ENCODE measurements around the gene ZNF668. TPM values are rescaled to one million over a fixed set of nuclear protein-coding genes. Genes with fewer than 3 reads are reported as not detected.
A peak's percentile ranks its signal among the peaks of the same experiment; 100 is the strongest.
"Not testable (repeated sequence)": the region's sequence is repeated elsewhere in the genome, so short reads cannot be mapped to it uniquely, and the experiment has no call there.

Gene ZNF668
- total RNA-seq, 1 donor, result 14.5 TPM

GRCh38 chr16:31106509-31107464 lies 32.7 kb upstream of the ZNF668 start:
- Histone ChIP-seq H4K20me1 (ENCODE audit: insufficient read depth, low read length) (peaks cover 3% of the 10 kb centered on the region), H3K27me3 (ENCODE audit: insufficient read depth, low read length) (no peaks in the 10 kb centered on the region), H3K4me2 (ENCODE audit: insufficient read depth, low read length) (no peak overlapping the region), H3K27ac (ENCODE audit: low read depth, low read length) (no peak overlapping the region), H3K36me3 (ENCODE audit: insufficient read depth, low read length) (peaks cover 24% of the 10 kb centered on the region), H3K9me3 (ENCODE audit: low read depth, low read length) (no peaks in the 10 kb centered on the region), H2AFZ (ENCODE audit: low read length) (no peak overlapping the region), H3K4me1 (ENCODE audit: insufficient read depth, low read length) (peaks cover 15% of the 10 kb centered on the region), H3K79me2 (ENCODE audit: insufficient read depth, low read length) (peaks cover 19% of the 10 kb centered on the region), H3K4me3 (ENCODE audit: insufficient read depth, low read length) (no peak overlapping the region)
- peak; percentile 76 for DNase-seq (ENCODE audit: insufficient read length, low spot score, missing footprints)
- TF ChIP-seq CTCF (IDR thresholded peaks at IDR 0.05; ENCODE audit: extremely low read depth, low read depth, low read length), result no peak

- peak; percentile 99 for DNase-seq (ENCODE audit: insufficient read length, low spot score, missing footprints)
- Histone ChIP-seq H3K36me3 (ENCODE audit: insufficient read depth, low read length) (peaks cover 14% of the 10 kb centered on the region), H3K27ac (ENCODE audit: low read depth, low read length) (peak overlapping the region; percentile 48), H3K4me1 (ENCODE audit: insufficient read depth, low read length) (peaks cover 17% of the 10 kb centered on the region), H2AFZ (ENCODE audit: low read length) (peak overlapping the region; percentile 86), H3K4me2 (ENCODE audit: insufficient read depth, low read length) (peak overlapping the region; percentile 72), H3K79me2 (ENCODE audit: insufficient read depth, low read length) (peaks cover 19% of the 10 kb centered on the region), H4K20me1 (ENCODE audit: insufficient read depth, low read length) (no peaks in the 10 kb centered on the region), H3K27me3 (ENCODE audit: insufficient read depth, low read length) (no peaks in the 10 kb centered on the region), H3K4me3 (ENCODE audit: insufficient read depth, low read length) (peak overlapping the region; percentile 58), H3K9me3 (ENCODE audit: low read depth, low read length) (no peaks in the 10 kb centered on the region)
- TF ChIP-seq CTCF (IDR thresholded peaks at IDR 0.05; ENCODE audit: extremely low read depth, low read depth, low read length), result peak; percentile 59
Measured at GRCh38 chr16:31105677-31106213, 31.7 kb upstream of the ZNF668 start.

- not testable (repeated sequence) for H3K4me3 ChIP-seq (ENCODE audit: insufficient read depth, low read length); DNase-seq (ENCODE audit: insufficient read length, low spot score, missing footprints); H4K20me1 ChIP-seq (ENCODE audit: insufficient read depth, low read length); H3K79me2 ChIP-seq (ENCODE audit: insufficient read depth, low read length); H2AFZ ChIP-seq (ENCODE audit: low read length); H3K9me3 ChIP-seq (ENCODE audit: low read depth, low read length); H3K4me1 ChIP-seq (ENCODE audit: insufficient read depth, low read length); H3K36me3 ChIP-seq (ENCODE audit: insufficient read depth, low read length); H3K27ac ChIP-seq (ENCODE audit: low read depth, low read length); H3K27me3 ChIP-seq (ENCODE audit: insufficient read depth, low read length); H3K4me2 ChIP-seq (ENCODE audit: insufficient read depth, low read length)
Measured at GRCh38 chr16:31100876-31101641, 27.0 kb upstream of the ZNF668 start.

- H3K4me1 ChIP-seq (ENCODE audit: insufficient read depth, low read length), result peaks cover 11% of the 10 kb centered on the region
- peak; percentile 78 for DNase-seq (ENCODE audit: insufficient read length, low spot score, missing footprints)
- H3K4me2 ChIP-seq (ENCODE audit: insufficient read depth, low read length), result no peak overlapping the region
- no peaks in the 10 kb centered on the region for H3K36me3 ChIP-seq (ENCODE audit: insufficient read depth, low read length)
- no peak overlapping the region for H3K4me3 ChIP-seq (ENCODE audit: insufficient read depth, low read length)
- H3K9me3 ChIP-seq (ENCODE audit: low read depth, low read length), result no peaks in the 10 kb centered on the region
- H3K79me2 ChIP-seq (ENCODE audit: insufficient read depth, low read length), result no peaks in the 10 kb centered on the region
- H4K20me1 ChIP-seq (ENCODE audit: insufficient read depth, low read length), result no peaks in the 10 kb centered on the region
- no peak overlapping the region for H3K27ac ChIP-seq (ENCODE audit: low read depth, low read length)
- no peaks in the 10 kb centered on the region for H3K27me3 ChIP-seq (ENCODE audit: insufficient read depth, low read length)
- no peak for TF ChIP-seq CTCF (IDR thresholded peaks at IDR 0.05; ENCODE audit: extremely low read depth, low read depth, low read length)
- H2AFZ ChIP-seq (ENCODE audit: low read length), result peak overlapping the region; percentile 10
Measured at GRCh38 chr16:31099860-31100638, 26.0 kb upstream of the ZNF668 start.

Data from osteoblast (primary cell).